ENCODE measurements around the gene SERPINE3. TPM values are rescaled to one million over a fixed set of nuclear protein-coding genes. Genes with fewer than 3 reads are reported as not detected.

SERPINE3 gene
- not detected for total RNA-seq

GRCh38 chr13:51339354-51339753, at the start of gene SERPINE3:
Gene SERPINE3, plus strand, starts transcription at chr13:51339691. Its CDS starts 1,401 bp downstream, at chr13:51341092.
- no peak for DNase-seq

DNA sequence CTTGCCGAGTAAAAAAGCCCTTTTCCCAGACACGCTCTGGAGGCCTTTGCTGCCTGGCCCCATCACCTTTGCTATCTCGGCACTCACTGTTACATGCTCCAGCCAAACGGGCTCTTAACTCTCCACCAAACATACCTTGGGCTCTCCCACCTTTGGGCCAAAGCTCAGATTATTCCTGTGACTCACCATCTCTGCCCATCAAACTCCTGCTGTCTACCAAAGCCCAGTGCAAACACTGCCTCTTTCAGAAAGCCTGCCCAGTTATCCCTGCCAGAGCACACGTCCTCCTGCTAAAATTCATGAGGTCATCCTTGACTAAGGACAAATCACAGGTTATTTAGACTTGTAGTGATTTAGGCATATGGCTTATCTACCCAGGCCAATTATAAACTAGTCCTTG, 48.1 kb upstream of the SERPINE3 start:
- DNase-seq: no peak

- no peak for DNase-seq
Observed at GRCh38 chr13:51292000-51292565, 47.4 kb upstream of the SERPINE3 start.

DNA sequence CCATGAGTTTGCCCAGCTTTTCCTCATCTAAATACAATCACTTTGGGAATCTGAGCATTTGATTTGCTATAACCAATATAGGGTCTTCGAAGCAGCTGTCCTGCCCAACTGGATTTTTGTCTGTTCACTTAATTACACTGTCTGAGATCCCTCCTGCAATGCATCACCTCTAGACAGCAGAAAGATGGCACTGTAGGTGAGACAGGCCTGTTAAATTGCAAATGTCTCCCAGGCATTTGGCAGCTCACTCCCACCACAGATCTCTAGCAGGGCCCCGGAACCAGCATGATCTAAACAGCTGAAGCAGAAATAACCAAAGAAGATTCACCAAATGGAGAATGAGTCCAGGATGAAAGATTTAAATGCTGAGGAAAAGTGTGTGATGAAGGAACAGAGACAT, 41.9 kb upstream of the SERPINE3 start:
- no peak for DNase-seq

- DNase-seq: no peak
Observed at GRCh38 chr13:51298812-51299211, 40.7 kb upstream of the SERPINE3 start.

DNA sequence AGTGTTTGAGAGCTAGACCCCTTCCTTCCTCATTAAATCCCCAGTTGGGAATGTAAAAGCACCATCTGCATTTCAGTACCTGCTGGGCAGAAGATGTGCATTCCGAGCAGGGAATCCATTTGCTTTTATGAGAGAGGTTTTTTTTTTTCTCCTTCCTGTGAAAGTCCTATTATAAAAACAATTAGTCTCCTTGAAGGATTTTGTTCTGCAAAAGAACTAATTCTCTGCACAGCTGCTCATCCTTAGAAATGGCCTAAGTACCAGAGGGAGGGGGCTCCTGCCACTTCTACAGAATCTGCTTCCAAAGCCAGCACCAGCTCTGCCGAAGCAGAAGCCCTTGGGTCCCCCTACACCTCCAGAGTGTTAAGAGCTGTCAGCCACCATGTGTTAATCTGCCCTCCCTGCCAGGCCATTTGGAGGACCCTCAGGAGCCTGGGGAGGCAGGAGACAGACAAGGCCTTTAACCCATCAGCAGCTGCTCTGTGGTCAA, 36.4 kb upstream of the SERPINE3 start:
- DNase-seq: no peak

DNA sequence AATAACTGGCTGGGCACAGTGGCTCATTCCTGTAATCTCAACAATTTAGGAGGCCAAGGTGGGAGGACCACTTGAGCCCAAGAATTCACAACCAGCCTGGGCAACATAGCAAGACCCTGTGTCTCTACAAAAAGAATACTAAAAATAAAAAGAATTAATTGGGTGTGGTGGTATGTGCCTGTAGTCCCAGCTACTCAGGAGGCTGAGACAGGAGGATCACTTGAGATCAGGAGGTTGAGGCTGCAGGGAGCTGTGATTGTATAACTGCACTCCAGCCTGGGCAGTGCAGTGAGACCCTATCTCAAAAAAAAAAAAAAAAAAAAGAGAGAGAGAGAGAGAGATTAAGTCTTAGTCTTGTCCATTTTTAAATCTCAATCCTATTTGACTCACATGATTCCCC, 35.6 kb upstream of the SERPINE3 start:
- DNase-seq: no peak

GRCh38 chr13:51305271-51305967, 34.1 kb upstream of the SERPINE3 start:
- DNase-seq: no peak

DNA sequence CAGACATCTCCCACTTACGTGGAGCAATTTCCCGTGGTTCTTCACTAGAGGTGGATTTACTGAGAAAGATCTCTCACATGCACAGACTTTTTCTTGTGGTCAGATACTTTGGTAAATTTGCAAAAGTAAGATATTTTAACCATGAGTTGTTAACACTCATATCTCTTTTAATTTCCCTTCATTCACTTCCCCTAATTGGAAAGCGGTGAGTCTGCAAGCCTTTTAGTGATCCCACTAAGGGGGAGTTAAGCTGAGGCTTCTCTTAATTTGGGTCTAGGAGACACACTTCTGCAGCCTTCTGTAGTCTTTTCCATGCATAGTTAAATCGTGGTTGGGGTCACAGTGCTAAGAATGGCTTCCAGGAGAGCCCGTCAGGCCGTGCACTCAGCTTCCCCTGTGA, 30.7 kb upstream of the SERPINE3 start:
- no peak for DNase-seq

DNA sequence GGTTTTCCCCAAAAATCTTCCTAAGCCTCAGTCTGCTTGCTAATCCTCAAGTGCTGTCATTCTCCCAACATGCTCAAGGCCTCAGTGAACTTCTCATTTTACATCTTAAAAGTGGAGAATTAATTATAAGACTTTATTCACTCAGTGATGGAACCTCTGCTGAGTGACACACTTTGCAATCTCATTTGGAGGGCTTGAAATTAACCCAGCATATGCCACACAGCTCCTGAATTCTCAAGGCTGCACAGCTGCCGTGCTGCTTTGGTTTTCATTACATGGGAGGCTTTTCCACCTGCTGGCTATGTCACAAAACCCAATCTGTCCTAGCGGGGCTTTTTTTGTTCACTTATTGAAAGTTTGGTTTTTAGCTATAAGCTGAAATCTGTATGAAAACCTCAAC, 28.3 kb upstream of the SERPINE3 start:
- no peak for DNase-seq

DNA sequence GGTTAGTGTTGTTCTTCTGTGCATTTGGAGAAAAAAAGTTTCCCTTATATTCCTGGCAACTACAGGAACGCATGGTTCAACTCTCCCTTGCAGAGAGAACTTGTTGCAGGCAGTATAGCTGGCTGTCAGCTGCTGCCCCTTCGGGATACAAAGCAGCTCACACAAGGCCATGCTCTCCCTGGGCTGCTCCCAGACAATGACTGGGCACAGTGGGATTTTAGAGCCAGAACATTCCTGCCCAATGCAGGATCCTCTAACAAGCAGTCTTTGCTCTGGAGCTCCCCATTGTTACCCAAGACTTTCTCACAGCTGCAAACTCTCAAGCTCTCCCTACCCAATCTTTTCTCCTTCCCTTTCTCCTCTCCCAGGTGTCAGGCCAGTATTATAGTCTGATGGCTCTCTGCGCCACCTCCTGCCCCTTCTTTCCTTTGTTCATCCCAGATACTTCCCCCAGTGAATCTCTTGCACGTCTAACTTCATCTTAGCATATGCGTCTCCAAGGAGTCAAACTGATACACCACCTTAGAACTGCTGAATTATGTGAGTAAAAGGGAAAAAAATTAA, 27.5 kb upstream of the SERPINE3 start:
- DNase-seq: no peak

GRCh38 chr13:51313619-51314018, 25.9 kb upstream of the SERPINE3 start:
- DNase-seq: no peak

- DNase-seq: no peak
Observed at GRCh38 chr13:51317262-51317661, 22.2 kb upstream of the SERPINE3 start.

- DNase-seq: no peak
Observed at GRCh38 chr13:51318015-51318414, 21.5 kb upstream of the SERPINE3 start.

GRCh38 chr13:51318876-51319275, 20.6 kb upstream of the SERPINE3 start:
- DNase-seq: no peak

- no peak for DNase-seq
Observed at GRCh38 chr13:51321836-51322235, 17.7 kb upstream of the SERPINE3 start.

DNA sequence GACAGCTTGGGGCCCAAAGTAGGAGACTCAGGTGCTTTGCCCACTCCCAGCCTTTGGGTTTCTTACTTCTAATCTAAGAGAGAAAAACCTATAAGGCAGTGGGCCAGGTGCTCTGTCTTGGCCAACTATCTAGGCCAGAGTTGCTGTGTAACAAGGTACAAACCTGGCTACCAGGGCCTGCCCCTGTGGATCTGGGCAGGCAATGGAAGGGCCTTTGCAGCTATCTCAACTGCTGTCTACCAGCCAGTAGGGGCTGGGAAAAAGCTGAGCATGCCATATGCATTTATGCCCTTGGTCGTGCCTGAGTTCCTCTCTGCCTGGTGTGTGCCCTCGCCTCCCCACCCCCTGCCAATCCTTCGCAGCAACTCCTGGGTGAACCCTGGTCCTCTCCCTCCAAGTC, 16.7 kb upstream of the SERPINE3 start:
- no peak for DNase-seq

GRCh38 chr13:51323824-51324511, 15.5 kb upstream of the SERPINE3 start:
- DNase-seq: no peak

- no peak for DNase-seq
Observed at GRCh38 chr13:51324714-51325420, 14.6 kb upstream of the SERPINE3 start.

- DNase-seq: no peak
Observed at GRCh38 chr13:51325837-51326236, 13.7 kb upstream of the SERPINE3 start.

DNA sequence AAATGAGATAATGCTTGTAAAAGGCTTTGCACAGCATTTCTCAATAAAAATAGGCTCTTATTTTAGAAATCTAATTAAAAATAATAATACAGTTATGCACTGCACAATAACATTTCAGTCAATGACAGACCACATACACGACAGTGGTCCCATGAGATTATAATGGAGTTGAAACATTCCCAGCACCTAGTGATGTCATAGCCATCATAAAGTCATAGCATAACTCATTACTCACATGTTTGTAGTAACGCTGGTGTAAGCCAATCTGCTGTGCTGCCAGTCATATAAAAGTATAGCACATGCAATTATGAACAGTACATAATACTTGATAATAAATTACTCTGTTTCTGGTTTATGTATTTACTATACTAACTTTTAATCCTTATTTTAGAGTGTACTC, 12.7 kb upstream of the SERPINE3 start:
- no peak for DNase-seq

- no peak for DNase-seq
Observed at GRCh38 chr13:51327961-51328360, 11.5 kb upstream of the SERPINE3 start.

DNA sequence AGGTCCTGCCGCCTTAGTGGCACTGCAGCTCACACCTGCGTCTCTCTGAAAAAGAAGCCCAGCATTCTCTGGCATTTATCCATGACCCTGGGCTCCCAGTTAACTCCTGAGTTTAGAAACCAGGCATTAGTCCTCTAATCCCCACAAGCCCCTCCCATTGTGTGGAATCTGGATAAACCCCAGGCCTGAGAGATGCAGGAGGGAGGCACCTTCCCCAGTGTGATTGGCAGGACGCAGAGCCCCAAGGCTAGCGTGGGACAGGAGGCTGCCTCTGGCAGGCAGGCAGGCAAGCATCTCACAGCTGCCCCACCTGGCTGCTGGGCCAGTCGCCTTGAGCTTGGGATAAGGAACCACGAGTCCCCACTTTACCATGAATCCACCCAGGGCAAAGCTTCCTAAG, 11.0 kb upstream of the SERPINE3 start:
- DNase-seq: no peak
